ENCODE data around the gene PLEK. TPM values are rescaled to one million over a fixed set of nuclear protein-coding genes. Genes with fewer than 3 reads are reported as not detected.
"Not testable (repeated sequence)": the region's sequence is repeated elsewhere in the genome, so short reads cannot be mapped to it uniquely, and the experiment has no call there.

The PLEK gene
- total RNA-seq, 1 experiment from 2014 or later: not detected

- Histone ChIP-seq H3K27ac (ENCODE audit: low read length) (no peak overlapping the region), H3K27me3 (ENCODE audit: low read length) (peaks cover 41% of the 10 kb centered on the region), H3K4me2 (ENCODE audit: low read length) (no peak overlapping the region), H4K20me1 (ENCODE audit: low read length) (no peaks in the 10 kb centered on the region), H3K4me3 (ENCODE audit: low read length) (no peak overlapping the region), H3K9ac (ENCODE audit: low read length) (no peak overlapping the region), H3K9me3 (ENCODE audit: low read length) (no peaks in the 10 kb centered on the region), H3K36me3 (ENCODE audit: low read depth, low read length) (no peaks in the 10 kb centered on the region), H3K79me2 (ENCODE audit: low read length) (no peaks in the 10 kb centered on the region), H2AFZ (ENCODE audit: low read length) (no peak overlapping the region), H3F3A (ENCODE audit: low read length, unreplicated experiment) (no peaks in the 10 kb centered on the region), H3K4me1 (ENCODE audit: insufficient read depth, low read length) (no peaks in the 10 kb centered on the region), H3K9me2 (replicated peaks; ENCODE audit: low read length) (no peaks in the 10 kb centered on the region)
- TF ChIP-seq CTCF (conservative IDR thresholded peaks at IDR 0.05; ENCODE audit: low read depth, low read length) (no peak), EZH2 (IDR thresholded peaks at IDR 0.05; ENCODE audit: low read length, unreplicated experiment) (no peak)
- ATAC-seq (no peak), DNase-seq (no peak)
- BruUV-seq (replicated peaks): no TSS peak
- intact Hi-C loops (cut with micrococcal nuclease): no loop called here
- ChIA-PET POLR2A (ENCODE audit: unreplicated experiment) (no interaction called here), CTCF (no interaction called here)
Observed at GRCh38 chr2:68396093-68396492, 31.0 kb downstream of the PLEK start.

- POLR2A ChIA-PET (ENCODE audit: unreplicated experiment); H3F3A ChIP-seq (ENCODE audit: low read length, unreplicated experiment); H3K79me2 ChIP-seq (ENCODE audit: low read length); H3K4me2 ChIP-seq (ENCODE audit: low read length); intact Hi-C loops (cut with micrococcal nuclease); H3K27ac ChIP-seq (ENCODE audit: low read length); DNase-seq; BruUV-seq (replicated peaks); H3K9me2 ChIP-seq (replicated peaks; ENCODE audit: low read length); H3K9ac ChIP-seq (ENCODE audit: low read length); H2AFZ ChIP-seq (ENCODE audit: low read length); ATAC-seq; H3K4me1 ChIP-seq (ENCODE audit: insufficient read depth, low read length); H4K20me1 ChIP-seq (ENCODE audit: low read length); H3K36me3 ChIP-seq (ENCODE audit: low read depth, low read length); CTCF ChIA-PET; H3K9me3 ChIP-seq (ENCODE audit: low read length); H3K4me3 ChIP-seq (ENCODE audit: low read length): not testable (repeated sequence)
- peaks cover 25% of the 10 kb centered on the region for H3K27me3 ChIP-seq (ENCODE audit: low read length)
Observed at GRCh38 chr2:68397704-68398263, 32.7 kb downstream of the PLEK start.

GRCh38 chr2:68403199-68403644, 38.1 kb downstream of the PLEK start:
- H3K4me1 ChIP-seq (ENCODE audit: insufficient read depth, low read length): no peaks in the 10 kb centered on the region; the same call in 1 of the 2 replicates
- peak overlapping the region; percentile 61; the same call in 1 of the 2 replicates for H2AFZ ChIP-seq (ENCODE audit: low read length)
- no TSS peak for BruUV-seq (replicated peaks)
- H3K36me3 ChIP-seq (ENCODE audit: low read depth, low read length): no peaks in the 10 kb centered on the region
- no peak overlapping the region for H3K9ac ChIP-seq (ENCODE audit: low read length)
- H3K9me3 ChIP-seq (ENCODE audit: low read length): no peaks in the 10 kb centered on the region
- no peaks in the 10 kb centered on the region for H3F3A ChIP-seq (ENCODE audit: low read length, unreplicated experiment)
- no peak overlapping the region for H3K4me3 ChIP-seq (ENCODE audit: low read length)
- no peak overlapping the region for H3K4me2 ChIP-seq (ENCODE audit: low read length)
- H3K27me3 ChIP-seq (ENCODE audit: low read length): peaks cover 15% of the 10 kb centered on the region; the same call in 1 of the 2 replicates
- intact Hi-C loops (cut with micrococcal nuclease): no loop called here
- peak; percentile 54; the same call in 1 of the 2 replicates for ATAC-seq
- POLR2A ChIA-PET (ENCODE audit: unreplicated experiment): no interaction called here
- no peak overlapping the region for H3K27ac ChIP-seq (ENCODE audit: low read length)
- peak; percentile 29 for DNase-seq
- H3K9me2 ChIP-seq (replicated peaks; ENCODE audit: low read length): no peaks in the 10 kb centered on the region
- H4K20me1 ChIP-seq (ENCODE audit: low read length): no peaks in the 10 kb centered on the region
- CTCF ChIA-PET: no interaction called here
- no peaks in the 10 kb centered on the region for H3K79me2 ChIP-seq (ENCODE audit: low read length)
- TF ChIP-seq CTCF (conservative IDR thresholded peaks at IDR 0.05; ENCODE audit: low read depth, low read length) (no peak), EZH2 (IDR thresholded peaks at IDR 0.05; ENCODE audit: low read length, unreplicated experiment) (no peak), EZH2phosphoT487 (IDR thresholded peaks at IDR 0.05; ENCODE audit: borderline replicate concordance, low read length) (no peak)

Measured in PC-3 (cell line).